Esophagus muscularis mucosa (tissue), 4 donors: ENCODE measurements around the gene C13orf46. TPM values are rescaled to one million over a fixed set of nuclear protein-coding genes. Genes with fewer than 3 reads are reported as not detected.

Source experiments
- DNase-seq: peaks from one replicate; pipeline ENCODE4 v3.0.0-alpha.2; 2017; ENCODE audit errors: extremely low spot score
- H3K27ac ChIP-seq, 4 donors: fragments of 200-600 bp; sonication (generic); replicated peaks in 1 of 4; 1 replicate in 3 of 4; 2 replicates in 1 of 4; pipeline ENCODE4 v1.5.1; 2016 to 2019; ENCODE audit warnings: mild to moderate bottlenecking in 1 of 4
- H3K27me3 ChIP-seq, 4 donors: fragments of 200-600 bp; sonication (generic); one replicate each; pipeline versions ENCODE4 v1.5.1 to v1.6.0; 2016 to 2019
- H3K36me3 ChIP-seq, 4 donors: fragments of 200-600 bp; sonication (generic); one replicate each; pipeline ENCODE4 v1.5.1; 2016 to 2019
- H3K4me1 ChIP-seq, 4 donors: fragments of 200-600 bp; sonication (generic); one replicate each; pipeline ENCODE4 v1.5.1; 2016 to 2019
- H3K4me3 ChIP-seq, 4 donors: fragments of 200-600 bp; sonication (generic); 1 replicate in 2 of 4; 2 replicates in 2 of 4; pipeline ENCODE4 v1.5.1; 2016 to 2019; ENCODE audit warnings: mild to moderate bottlenecking in 4 of 4, moderate library complexity in 1 of 4
- H3K9me3 ChIP-seq, 4 donors: fragments of 200-600 bp; sonication (generic); 1 replicate in 3 of 4; 2 replicates in 1 of 4; pipeline ENCODE4 v1.5.1; 2016 to 2019
- EP300 ChIP-seq: sonication (generic); formaldehyde crosslinking; IDR thresholded peaks from one replicate; pipeline ENCODE4 v1.6.1; 2017; ENCODE audit warnings: antibody characterized with exemption
- POLR2A ChIP-seq: fragments of 450-650 bp; IDR thresholded peaks from one replicate; pipeline ENCODE4 v1.6.1; 2017; ENCODE audit warnings: antibody characterized with exemption, moderate library complexity, mild to moderate bottlenecking, low read depth
- POLR2AphosphoS5 ChIP-seq, 2 donors: sonication (generic); formaldehyde crosslinking; IDR thresholded peaks; one replicate each; pipeline ENCODE4 v1.6.1; 2017; ENCODE audit warnings: antibody characterized with exemption in 2 of 2
- WGBS: methylation state at CpG from one replicate; pipeline ENCODE4 v1.1.5; 2018; 5-methylcytosine and 5-hydroxymethylcytosine counted together
- intact Hi-C: fragments of 100-400 bp; cut with DNase I; formaldehyde crosslinking; loops from one replicate; pipeline ENCODE4 v1.15.1; 2023
- total RNA-seq, 4 donors: library from RNA; depleted of rRNA; stranded (reverse); fragments of >200 nt; gene quantifications; one replicate each; pipeline versions ENCODE4 v1.1.0 to v1.2.1, GENCODE V29; 2016
- TF ChIP-seq, protein P1 (sequence below), 3 experiments: fragments of 200-600 bp in 2 of 3; fragments of 450-650 bp in 1 of 3; sonication (generic) in 2 of 3; IDR thresholded peaks; one replicate each; pipeline ENCODE4 v1.5.1; 2017 to 2019; ENCODE audit warnings: antibody characterized with exemption in 3 of 3, mild to moderate bottlenecking in 2 of 3, moderate library complexity in 1 of 3

The C13orf46 gene
- total RNA-seq, 4 donors from 2014 or later = 0.17 to 2.1 (median 0.89) TPM

DNA sequence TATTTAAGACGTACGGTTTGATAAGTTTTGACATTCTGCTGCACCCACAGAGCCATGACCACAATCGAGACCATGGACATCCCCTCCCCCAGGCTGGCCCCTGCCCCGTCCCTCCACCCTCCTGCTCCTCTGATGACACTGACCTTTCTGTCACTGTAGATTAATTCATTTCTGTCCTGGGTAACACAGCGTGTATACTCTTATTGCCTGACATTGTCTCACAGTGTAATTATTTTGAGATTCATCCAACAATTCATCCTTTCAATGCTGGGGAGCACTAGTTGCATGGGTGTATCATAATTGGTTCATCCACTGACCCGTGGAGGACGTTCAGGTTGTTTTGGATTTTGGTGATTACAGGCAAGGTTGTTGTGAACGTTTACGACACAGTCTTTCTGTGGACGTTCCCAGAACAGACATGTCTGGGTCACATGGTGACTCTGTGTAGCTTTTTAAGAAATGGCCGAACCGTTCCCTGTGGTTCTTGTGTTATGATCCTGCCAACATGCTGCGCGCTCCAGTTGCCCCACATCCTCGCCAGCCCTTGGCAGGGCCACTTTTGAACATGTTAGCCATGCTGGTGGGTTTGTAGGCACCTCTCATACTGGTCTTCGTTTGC lies 41.9 kb downstream of the C13orf46 start:
- no peak for DNase-seq
- no peaks in the 10 kb centered on the region for H3K36me3 ChIP-seq
- H3K4me3 ChIP-seq = no peak overlapping the region
- intact Hi-C loops = no loop called here
- H3K27me3 ChIP-seq = no peaks in the 10 kb centered on the region
- WGBS = 81% methylated on average over 16 of the region's 16 CpGs
- no peak overlapping the region for H3K27ac ChIP-seq
- H3K4me1 ChIP-seq = peaks cover 28 to 64% (median 54%) of the 10 kb centered on the region in 4 donors
- H3K9me3 ChIP-seq = no peaks in the 10 kb centered on the region
- TF ChIP-seq POLR2AphosphoS5 (IDR thresholded peaks at IDR 0.05) (no peak), EP300 (no peak), POLR2A (no peak)
- TF ChIP-seq, protein P1, sequence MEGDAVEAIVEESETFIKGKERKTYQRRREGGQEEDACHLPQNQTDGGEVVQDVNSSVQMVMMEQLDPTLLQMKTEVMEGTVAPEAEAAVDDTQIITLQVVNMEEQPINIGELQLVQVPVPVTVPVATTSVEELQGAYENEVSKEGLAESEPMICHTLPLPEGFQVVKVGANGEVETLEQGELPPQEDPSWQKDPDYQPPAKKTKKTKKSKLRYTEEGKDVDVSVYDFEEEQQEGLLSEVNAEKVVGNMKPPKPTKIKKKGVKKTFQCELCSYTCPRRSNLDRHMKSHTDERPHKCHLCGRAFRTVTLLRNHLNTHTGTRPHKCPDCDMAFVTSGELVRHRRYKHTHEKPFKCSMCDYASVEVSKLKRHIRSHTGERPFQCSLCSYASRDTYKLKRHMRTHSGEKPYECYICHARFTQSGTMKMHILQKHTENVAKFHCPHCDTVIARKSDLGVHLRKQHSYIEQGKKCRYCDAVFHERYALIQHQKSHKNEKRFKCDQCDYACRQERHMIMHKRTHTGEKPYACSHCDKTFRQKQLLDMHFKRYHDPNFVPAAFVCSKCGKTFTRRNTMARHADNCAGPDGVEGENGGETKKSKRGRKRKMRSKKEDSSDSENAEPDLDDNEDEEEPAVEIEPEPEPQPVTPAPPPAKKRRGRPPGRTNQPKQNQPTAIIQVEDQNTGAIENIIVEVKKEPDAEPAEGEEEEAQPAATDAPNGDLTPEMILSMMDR (IDR thresholded peaks at IDR 0.05) = no peak

DNA sequence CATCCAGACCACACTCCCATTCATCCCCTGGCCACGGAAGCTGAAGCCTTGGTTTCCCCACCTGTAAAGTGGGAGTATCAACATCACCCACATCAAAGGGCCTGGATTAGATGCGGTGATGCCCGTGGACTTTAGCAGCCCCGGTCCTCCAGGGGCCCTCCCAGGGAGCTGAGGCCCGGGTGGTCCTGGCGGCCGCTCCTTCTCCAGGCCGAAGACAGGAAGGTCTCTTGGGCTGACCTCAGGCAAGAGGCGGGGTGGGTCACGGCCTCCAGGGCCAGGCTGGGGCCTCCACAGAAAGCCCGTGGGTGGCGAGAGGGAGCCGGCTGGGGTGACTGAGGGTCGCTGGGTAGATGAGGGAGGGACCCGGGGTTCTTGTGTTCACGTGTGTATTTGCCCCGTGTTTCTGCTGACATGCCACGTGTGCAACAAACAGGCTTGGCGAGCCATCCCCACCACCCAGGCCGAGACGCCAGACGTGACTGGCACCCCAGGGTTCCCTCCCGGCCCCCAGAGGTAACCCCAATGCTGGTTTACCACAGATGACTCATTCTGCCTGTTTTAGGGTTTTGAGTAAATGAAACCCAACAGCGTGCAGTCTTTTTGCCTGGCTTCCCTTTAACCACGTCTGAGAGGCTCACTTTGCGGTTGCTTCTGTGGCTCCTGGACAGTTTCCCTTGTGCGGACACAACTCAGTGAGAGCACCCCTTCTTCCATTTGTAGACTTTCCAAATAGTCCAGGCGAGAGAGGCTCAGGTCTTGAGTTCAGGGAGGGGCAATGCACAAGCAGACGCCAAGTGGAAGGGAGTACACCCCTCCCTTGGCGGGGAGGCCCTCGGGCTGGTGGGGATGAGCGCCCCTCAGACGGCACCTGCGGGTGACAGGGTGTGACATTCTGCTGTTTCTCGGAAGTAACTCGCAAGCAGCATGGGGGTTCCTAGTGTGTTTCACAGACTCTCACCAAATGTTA lies 42.9 kb downstream of the C13orf46 start:
- no peak for TF ChIP-seq POLR2A
- TF ChIP-seq POLR2AphosphoS5 (IDR thresholded peaks at IDR 0.05) = no peak
- TF ChIP-seq, protein P1 (IDR thresholded peaks at IDR 0.05) = no peak
- TF ChIP-seq EP300 = no peak
- Histone ChIP-seq H3K27ac (no peak overlapping the region), H3K4me1 (peaks cover 31 to 57% (median 50%) of the 10 kb centered on the region in 4 donors), H3K36me3 (no peaks in the 10 kb centered on the region), H3K27me3 (no peaks in the 10 kb centered on the region), H3K4me3 (no peak overlapping the region), H3K9me3 (no peaks in the 10 kb centered on the region)
- intact Hi-C loops = no loop called here
- no peak for DNase-seq
- 88% methylated on average over 31 of the region's 36 CpGs for WGBS

DNA sequence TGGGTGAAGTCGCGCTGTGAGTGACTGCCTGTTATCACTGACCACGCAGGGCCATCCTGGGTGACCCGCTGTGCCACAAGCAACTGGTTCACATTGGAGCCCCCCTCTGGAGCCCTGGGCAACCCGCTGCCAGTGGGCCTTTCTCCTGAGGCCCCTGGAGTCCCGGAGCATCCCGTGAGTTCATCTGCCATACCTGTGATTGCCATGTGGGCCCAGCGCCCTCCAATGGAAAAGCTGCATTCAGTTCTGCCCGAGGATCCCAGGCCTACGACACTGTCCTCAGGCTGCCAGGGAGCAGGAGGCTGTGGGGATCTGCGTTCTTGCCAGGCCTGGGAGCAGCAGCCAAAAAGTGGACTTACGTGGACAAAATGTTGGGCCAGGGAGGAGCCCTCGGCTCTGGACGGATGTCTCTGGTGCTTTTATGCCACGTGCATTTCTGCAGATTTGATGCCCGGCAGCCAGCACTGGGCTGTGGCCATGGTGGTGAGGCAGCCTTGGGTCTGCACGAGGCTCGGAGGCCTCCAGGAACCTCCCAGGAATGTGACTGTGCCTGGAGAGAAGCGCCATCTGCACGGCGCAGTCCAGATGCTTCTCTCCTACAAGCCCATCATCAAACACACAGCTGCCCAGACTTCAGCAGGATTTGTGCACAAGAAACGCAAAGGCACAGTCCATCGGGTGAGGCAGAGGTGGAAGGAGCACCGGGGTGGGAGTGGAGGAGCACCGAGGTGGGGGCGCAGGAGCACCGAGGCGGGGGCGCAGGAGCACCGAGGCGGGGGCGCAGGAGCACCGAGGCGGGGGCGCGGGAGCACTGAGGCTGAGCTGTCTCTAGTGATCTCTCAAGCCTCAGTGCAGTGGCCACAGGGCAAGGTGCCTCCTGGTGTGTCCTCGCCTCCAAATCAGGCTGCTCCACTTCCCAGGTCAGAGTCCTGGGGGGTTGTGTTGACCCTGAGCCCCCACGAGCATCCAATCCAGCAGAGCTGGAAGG lies 44.0 kb downstream of the C13orf46 start:
- H3K9me3 ChIP-seq = no peaks in the 10 kb centered on the region
- H3K36me3 ChIP-seq = no peaks in the 10 kb centered on the region
- H3K27me3 ChIP-seq = no peaks in the 10 kb centered on the region
- no peak overlapping the region for H3K4me3 ChIP-seq
- intact Hi-C loops = no loop called here
- H3K27ac ChIP-seq = peak overlapping the region; percentile 67 to 79 (median 72)
- WGBS = 86% methylated on average over 19 of the region's 38 CpGs
- no peak for DNase-seq
- peaks cover 27 to 46% (median 39%) of the 10 kb centered on the region in 4 donors for H3K4me1 ChIP-seq
- TF ChIP-seq POLR2A (no peak), POLR2AphosphoS5 (IDR thresholded peaks at IDR 0.05) (no peak), EP300 (no peak)
- TF ChIP-seq, protein P1 (IDR thresholded peaks at IDR 0.05) = no peak

DNA sequence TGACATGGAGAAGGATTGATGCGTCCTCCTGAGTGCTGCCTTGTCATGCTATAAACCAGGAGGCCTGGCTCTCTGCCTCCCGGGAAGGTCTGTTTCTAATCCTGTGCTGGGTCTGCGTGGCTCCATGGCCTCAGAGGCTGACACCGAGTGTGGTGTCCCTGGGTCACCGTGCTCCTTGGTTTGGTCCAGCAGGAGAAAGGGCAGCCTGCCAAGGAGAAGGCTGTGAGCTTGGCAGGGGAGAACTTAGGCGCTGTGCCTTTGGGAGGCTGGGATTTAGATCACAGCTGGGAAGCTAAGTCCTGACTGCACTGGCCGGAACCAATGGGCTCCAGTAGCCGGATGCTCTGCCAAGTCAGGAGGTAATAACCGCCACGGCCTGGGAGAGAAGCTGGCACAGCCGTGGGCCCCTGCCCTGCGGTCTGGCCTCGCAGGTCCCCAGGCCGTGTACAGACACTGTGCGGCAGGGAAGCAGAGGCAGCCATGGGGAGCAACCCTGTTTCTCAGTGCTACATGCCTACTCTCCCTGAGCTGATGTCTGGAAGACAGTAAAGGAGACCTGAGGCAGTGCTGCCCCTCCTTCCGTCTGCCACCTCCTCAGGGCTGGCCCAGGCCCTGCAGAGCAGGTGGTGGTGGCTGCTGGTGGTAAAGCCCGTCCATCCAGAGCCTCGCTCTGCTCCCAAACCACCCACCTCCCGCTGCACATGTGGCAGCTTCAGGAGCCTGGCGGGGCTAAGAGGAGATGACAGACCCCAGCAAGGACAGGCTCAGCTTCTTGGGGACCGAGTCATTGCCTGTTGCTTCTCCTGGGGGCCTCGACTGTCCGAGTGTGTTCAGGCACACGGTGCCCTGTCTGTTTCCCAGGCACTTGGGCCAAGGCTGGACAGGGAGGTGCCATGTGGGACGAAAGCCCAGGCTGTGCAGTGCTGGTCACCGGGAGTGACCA lies 44.9 kb downstream of the C13orf46 start:
- WGBS = 15% methylated on average over 13 of the region's 26 CpGs
- H3K36me3 ChIP-seq = no peaks in the 10 kb centered on the region
- DNase-seq = no peak
- no peak overlapping the region for H3K4me3 ChIP-seq
- TF ChIP-seq, protein P1 (IDR thresholded peaks at IDR 0.05) = no peak
- no peak for TF ChIP-seq POLR2A
- peak; percentile 52 to 76 for TF ChIP-seq POLR2AphosphoS5 (IDR thresholded peaks at IDR 0.05)
- no peak for TF ChIP-seq EP300
- no peaks in the 10 kb centered on the region for H3K27me3 ChIP-seq
- no peaks in the 10 kb centered on the region for H3K9me3 ChIP-seq
- intact Hi-C loops = no loop called here
- peak overlapping the region; percentile 67 to 79 (median 72) for H3K27ac ChIP-seq
- H3K4me1 ChIP-seq = peaks cover 27 to 42% (median 37%) of the 10 kb centered on the region in 4 donors
